GM18526 (cell line): ENCODE data around the gene RREB1.

Experiments
- POLR2A ChIP-seq: IDR thresholded peaks from 3 replicates; pipeline ENCODE4 v1.6.1; 2011; ENCODE audit not compliant: insufficient read length; ENCODE audit errors: extremely low read depth

Gene RREB1

DNA sequence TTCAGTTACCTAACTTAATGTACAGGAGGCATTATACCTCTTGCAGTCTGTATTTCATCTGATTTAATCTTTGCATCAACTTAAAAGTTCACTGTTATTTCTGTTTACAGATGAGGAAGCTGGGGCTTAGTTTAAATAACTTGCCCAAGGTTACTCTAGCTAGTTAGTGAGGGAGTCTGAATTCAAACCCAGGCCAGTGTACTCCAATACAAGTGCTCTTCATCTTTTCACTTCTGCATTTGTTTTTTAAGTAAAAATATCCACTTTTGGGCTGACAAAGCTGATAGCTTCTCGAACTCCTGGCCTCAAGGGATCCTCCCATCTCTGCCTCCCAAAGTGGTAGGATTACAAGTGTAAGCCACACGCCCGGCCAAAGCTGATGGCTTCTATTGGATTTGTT, 23.6 kb downstream of the RREB1 start:
- TF ChIP-seq POLR2A = no peak

DNA sequence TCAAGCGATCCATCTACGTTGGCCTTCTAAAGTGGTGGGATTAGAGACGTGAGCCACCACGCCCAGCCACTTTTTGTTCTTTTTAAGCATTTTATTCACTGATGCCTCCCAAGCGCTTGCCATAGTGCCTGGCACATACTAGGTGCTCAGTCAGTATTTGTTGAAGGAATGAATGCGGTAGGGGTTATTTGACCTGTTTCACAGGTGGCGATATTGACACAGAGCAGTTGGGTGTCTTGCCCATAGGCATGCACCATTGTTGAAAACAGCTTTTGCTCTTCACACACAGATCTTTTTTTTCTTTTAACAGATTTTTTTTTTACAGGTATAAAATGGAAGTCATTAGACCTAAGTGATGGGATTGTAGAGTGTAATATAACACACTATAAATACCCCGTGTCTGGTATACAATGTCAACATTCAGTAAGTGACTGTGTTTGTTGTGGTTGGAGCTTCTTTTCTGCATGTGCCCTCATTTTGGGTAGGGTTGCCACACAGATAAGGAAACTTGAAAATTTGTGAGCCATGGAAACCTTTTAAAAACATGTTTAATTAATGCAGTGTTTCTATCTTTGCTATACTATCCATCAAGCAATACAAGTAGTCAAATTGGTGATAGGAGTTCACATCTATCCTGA, 24.8 kb downstream of the RREB1 start:
- no peak for TF ChIP-seq POLR2A

DNA sequence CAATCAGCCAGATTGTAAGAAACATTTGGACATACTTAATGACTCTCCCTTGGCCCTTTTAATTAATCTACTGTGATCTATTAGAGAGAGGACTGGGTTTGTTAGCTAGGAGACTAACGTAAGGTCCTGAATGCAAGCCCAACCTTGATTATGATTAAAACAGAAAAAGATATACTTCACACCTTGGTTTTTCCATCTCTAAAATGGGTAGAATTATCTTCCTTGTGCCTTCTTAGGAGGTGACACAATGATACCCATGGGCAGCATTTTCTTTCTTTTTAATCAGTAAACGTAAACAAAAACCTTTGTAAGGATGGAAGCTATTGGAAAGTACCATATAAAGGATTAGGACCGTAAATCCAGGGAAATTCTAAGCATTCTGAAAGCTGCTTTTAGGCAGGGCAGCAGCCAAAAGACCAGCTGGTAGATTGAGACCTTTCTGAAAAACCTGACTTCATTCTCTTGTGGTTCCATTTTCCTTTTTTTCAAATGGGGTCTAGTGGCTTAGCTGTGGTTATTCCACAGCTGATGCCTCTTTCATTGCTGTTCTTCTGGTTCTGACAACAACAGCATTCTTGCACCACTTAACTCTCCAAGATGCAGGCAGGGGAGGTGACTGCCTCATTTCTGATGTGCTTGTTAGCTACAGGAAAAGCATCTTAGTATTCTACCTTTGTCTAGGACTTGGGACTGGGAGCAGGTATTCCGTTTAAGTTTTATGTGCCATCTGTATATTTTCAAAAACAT, 27.4 kb downstream of the RREB1 start:
- no peak for TF ChIP-seq POLR2A

DNA sequence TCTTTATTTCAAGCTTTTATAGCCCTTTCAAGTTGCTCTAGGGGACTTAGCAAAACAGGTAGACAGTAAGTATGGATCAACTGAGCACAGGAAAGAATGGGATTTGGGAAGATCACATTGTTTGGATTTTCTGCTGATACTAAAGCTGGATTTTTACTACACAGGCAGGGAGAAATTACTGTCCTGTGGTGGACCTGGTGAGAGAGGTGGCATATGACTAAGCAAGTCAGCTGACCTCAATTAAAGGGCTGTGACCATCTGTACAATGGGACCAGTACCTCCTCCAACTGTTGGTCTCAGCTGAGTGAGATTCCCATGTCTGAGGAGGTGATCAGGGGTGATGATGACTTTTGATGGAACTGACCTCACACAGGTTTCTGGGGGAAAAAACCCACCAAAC, 28.0 kb downstream of the RREB1 start:
- no peak for TF ChIP-seq POLR2A

DNA sequence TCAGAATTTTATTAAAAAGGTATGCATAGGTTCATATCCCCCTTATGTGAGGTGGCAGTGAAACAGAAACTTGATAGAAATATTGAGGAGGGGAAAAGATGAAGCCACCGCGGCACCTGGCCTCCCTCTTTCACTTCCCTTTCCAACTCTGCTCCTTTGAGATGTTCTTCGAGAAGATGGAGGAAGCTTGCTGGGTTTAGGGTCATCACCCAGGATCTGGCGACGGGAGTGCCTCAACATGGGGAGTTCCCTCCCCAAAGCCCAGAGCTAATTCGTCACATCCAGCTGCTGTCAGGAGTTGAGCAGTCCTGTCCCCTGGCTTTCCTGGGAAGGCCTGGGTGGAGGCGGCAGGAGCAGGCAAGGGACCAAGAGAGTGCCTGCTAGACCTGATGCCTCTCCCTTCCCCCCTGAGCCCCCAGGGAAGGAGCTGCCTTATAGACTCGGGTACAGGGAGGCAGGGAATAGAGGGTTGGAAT, 29.1 kb downstream of the RREB1 start:
- TF ChIP-seq POLR2A = no peak

DNA sequence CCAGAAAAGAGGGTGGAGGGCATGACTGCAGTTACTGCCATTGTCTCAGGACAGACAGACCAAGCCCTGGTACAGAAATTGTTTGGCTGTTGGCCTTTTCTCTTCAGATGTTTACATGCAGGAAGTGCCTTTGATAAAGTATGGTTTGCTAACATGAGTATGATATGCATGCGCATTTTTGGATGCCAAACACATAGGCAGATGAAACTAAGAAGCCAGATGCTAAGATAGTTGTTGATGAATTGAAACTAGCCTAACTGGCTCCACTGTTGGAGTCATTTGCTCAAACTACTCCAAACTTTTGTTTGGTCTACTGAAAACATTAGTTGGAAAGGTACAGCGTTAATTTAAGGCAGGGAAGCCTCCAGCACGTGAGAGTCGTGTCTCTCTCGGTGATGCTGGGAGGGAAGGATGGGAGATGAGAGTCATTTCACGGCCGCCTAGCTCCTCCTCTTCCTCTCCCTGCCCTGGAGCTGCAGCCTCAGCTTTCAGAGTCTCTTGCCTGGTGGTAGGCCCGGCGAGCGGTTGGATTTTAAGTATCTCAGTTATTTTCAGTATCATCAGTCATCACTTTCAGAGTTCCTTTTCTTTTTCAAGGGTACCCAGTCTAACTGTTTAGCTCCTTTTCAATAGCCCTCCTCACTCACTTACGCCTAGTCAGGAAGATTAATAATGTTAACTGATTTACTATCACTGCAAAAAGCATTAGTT, 29.7 kb downstream of the RREB1 start:
- TF ChIP-seq POLR2A = peak; percentile 36

DNA sequence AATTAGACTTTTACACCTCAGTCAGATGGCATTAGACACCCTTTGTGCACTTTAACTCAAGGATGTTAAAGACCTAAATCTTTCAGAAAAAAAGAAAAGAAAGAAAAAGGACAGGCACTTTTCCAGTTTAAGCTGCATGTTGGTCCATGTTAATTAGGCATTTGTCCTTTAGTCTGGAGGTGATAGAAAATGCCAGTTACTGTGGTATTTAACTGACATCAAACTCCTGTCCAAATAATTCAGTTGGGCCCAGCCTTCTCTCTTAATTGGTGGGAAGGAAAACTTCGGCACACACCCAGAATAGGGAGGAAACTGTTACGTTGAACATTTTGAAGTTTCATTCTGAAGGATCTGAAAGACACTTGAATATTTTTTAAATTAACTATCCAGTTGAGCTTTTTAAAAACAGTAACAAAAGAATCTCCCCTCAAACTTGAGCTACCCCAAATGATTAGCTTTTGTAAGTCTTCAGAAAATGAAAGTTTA, 30.3 kb downstream of the RREB1 start:
- TF ChIP-seq POLR2A = no peak

DNA sequence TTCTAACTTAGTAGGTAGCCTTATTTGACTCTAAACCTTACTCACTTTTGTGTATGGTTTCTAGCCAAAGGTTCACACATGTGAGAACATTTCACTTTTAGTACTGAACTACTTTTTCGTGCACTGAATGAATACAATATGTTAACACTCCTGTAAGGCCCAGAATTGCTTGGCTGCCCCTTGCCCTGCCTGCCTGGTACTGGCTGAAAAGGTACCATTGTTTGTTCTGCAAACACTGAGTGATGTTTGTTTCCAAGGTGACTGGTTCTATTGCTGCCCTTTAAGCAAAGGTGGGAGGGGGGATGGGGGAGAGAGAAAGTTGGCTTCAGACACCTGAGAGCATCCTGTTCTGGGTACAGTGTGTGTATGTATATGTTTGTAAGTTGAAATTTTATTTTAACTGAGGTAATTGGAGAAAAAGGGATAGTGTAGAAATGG, 31.2 kb downstream of the RREB1 start:
- no peak for TF ChIP-seq POLR2A

DNA sequence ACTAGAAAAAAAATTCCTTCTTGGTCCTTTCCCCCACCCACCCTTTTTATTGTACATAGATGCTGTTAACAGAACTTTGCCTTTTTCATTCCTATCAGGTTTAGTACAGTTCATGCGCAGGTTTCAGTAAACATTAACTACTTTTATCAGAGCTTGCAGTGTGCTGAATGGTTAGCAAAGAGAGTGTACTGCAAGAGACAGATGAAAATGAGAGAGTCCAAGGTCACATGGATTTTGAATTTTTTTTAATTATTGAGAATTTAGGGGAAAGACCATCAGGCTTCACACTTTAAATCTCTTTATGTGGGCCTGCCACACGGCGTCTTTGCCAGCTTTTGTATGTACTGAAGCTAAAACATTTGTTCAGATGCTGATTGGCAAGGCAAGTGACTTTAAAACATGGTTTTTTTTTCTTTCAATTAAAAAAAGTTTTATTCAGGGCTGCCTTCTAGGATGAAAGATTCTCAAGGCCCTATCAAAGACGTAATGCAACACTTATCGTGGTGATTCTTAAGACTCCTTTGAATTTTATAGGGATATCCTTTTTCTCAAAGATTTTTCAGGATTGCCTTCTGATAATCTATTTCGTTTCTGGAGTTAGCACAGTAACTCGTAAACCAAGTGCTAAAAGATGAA, 32.2 kb downstream of the RREB1 start:
- TF ChIP-seq POLR2A = no peak

DNA sequence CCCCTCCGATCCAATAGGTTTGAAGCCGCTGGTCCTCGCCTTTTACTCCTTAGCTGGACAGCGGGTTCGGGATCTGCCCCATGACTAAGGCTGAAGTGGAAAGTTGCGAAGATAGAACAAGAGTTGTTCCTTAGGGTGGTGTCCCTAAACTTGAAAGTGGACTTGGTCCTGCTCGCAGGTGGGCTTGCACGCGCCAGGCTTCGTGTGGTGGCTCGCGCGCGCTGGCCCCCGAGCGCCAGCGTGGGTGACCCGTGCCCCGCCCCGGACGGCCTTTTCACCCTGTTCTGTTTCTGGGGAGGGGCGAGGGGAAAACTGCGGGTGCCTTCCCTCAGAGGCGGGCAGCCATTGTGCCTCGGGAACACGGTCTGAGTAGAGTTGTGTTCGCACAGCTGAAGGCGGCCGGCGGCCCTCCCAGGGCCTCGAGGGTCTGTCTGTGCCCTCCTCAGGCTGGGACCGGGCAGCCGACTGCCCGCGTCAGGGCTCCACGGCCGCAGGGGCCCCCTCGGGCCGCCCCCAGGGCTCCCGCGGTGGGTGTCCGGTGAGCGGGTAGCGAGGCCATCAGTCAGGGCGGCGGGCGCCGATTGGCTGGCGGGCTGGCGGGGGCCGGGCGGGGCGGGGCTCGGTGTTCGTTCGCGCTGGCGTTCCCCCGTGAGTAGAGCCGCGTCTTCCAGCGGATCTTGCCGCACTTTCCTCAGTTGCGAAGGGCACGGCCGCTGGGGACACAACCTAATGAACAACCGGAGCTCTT, 33.0 kb downstream of the RREB1 start:
- TF ChIP-seq POLR2A = peak; percentile 62

DNA sequence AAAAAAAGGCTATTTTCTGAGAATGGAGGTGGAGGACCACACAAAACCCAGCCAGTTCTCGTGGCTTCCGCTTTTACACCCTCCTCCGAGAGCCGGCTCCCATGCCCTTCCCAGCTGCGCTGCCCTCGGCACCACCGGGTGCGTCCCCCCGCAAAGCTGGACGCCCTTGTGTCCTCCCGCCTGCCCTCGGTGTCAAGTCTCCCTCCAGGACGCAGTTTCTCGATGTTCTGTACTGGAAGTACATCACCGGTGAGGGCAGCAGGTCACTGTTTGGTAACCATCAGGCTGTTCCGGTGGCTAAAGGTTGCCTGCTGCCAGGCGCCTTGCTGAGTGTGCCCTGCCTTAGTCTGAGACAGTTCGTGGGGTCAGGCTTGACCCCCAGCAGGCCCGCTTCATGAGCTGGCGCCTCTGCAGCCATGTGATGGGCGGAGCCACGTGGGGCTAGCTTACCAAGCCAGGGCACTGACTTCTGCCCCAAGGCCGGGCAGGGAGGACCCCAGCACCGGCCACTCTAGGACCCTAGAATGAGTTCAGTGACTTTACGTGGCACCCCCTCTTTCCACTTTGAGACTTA, 34.6 kb downstream of the RREB1 start:
- no peak for TF ChIP-seq POLR2A

DNA sequence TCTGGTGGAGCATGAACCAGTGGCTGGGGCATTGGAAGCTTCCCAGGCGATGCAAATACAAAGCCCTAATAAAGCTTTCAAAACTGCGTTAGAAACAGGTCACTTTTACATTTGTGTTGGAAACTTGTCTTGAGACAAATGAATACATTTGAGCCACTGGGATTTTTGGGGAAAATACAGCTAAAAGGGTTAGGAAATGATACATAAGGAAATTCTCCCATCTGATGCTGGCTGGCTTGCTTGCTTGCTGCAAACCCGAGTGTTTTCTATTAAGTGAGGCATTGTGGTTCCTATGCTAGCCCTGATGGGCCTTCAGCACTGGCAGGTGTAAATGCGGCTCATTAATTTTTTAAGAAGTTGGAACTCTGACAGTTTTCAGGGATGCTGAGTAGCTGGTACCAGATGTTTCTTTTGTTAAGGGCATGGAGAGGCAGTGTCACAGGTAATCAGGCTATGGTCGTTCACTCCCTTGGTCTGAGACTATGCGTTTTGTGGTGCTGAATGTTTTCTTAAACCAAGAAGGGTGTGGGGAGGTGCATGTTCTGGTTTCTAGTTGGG, 35.2 kb downstream of the RREB1 start:
- no peak for TF ChIP-seq POLR2A

DNA sequence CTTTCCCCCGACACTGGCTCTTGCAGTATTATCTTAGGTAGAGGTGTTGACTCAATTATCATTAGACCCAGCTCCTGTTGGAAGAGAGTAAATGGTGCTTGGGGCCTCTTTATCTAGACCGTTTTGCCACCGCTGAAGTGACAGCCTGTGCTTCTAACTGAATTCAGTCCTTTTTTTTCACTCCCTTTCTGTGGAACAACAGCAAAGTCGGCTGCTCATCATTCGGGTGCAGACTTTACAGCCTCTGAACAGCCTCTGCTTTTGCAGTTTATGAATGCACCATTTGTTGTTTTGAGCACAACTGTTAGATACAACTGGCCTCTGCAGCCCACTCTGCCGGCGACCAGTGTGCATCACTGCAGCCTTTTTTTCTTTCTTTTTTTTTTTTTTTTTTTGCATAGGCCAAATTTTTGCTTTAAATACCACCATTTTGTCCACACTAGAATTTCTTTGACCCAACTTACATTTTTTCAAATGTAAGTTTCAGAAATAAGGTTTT, 35.8 kb downstream of the RREB1 start:
- TF ChIP-seq POLR2A = no peak

DNA sequence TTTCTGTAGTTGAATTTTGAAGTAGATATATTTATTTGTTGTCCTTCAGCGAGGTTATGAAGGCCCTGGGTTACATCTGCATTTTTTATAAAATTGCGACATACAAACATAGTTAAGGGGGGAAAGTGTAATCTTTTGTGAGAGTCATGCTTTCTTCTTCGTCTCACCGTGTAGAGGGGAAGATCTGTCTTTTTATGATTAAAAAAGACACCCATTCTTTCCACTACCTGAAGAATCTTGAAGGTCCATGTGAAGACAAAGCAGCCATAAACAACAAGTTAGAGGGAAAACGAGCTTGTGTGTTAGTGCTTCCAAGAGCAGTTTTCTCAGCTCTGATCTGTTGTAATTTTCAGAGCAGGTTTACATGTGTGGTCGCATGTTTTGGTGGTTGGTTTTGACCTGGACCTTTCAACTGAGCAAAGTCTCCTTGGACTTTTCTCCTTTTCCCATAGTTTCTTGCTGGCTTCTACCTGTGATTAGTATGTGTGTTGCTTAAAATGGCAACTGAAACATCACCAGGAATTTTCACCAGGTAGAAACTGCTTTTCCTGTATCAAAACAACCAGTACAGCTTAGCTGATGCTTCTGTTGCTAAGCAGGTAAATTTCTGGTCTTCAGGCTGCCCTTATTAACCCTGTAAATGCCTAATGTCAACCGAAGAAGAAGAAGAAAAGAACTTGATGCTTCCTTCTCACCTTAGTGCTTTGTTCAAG, 37.3 kb downstream of the RREB1 start:
- TF ChIP-seq POLR2A = no peak

DNA sequence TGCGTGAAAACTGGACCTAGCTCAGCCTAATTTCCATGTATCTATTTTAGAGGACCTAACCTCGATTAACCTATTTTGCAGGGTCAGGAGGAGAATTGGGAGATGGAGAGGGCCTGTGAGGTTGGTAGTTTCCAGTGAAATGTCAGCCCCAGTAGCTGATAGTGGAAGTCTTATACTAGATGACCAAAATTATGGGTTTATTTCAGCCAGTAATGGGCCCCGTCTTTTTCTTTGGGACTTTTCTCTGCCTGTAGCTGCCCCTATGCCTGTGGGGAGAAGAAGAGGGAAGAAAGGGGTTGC, 37.8 kb downstream of the RREB1 start:
- TF ChIP-seq POLR2A = no peak
